Activated T-cell treated with anti-CD3 and anti-CD28 coated beads, Interleukin-2, amount 50 U/mL, for 48 hours (primary cell): Measurements from ENCODE around the gene CHPF2.

Experiments
- DNase-seq, 2 experiments: peaks; one replicate each; pipeline ENCODE4 v3.0.0-alpha.2; 2020

Gene CHPF2

GRCh38 chr7:151247611-151248345 lies 15.5 kb downstream of the CHPF2 start:
- DNase-seq, result peak in 1 of 2 experiments; percentile 32

GRCh38 chr7:151248346-151249033 lies 16.2 kb downstream of the CHPF2 start, which contains the start of gene SMARCD3:
SMARCD3 (minus strand) TSS chr7:151248694; CDS start chr7:151248562, 132 bp downstream.
- DNase-seq, result peak; percentile 44 to 46

GRCh38 chr7:151249034-151249731 lies 16.9 kb downstream of the CHPF2 start:
- peak; percentile 53 to 58 for DNase-seq

GRCh38 chr7:151249732-151250072 lies 17.4 kb downstream of the CHPF2 start:
- DNase-seq, result no peak

- DNase-seq, result no peak
Observed at GRCh38 chr7:151250181-151251132, 18.2 kb downstream of the CHPF2 start.

DNA sequence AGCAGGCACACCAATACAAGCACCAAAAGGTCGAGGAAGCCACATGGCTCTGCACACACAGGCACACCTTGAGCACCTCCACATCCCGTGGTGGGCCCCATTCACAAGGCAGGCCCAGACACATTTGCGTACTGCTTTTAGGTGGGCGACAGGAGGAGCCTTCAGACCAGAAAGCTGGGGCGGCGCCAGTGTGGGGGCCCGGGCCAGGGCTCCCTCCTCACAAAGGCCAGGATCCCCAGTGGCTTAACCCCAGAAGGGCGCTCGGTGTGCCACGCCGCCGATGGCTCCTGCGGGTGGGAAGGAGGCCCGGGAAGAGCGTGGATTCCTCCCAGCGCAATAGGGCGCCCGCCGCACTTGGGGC lies 19.0 kb downstream of the CHPF2 start:
- peak; percentile 39 to 45 for DNase-seq

DNA sequence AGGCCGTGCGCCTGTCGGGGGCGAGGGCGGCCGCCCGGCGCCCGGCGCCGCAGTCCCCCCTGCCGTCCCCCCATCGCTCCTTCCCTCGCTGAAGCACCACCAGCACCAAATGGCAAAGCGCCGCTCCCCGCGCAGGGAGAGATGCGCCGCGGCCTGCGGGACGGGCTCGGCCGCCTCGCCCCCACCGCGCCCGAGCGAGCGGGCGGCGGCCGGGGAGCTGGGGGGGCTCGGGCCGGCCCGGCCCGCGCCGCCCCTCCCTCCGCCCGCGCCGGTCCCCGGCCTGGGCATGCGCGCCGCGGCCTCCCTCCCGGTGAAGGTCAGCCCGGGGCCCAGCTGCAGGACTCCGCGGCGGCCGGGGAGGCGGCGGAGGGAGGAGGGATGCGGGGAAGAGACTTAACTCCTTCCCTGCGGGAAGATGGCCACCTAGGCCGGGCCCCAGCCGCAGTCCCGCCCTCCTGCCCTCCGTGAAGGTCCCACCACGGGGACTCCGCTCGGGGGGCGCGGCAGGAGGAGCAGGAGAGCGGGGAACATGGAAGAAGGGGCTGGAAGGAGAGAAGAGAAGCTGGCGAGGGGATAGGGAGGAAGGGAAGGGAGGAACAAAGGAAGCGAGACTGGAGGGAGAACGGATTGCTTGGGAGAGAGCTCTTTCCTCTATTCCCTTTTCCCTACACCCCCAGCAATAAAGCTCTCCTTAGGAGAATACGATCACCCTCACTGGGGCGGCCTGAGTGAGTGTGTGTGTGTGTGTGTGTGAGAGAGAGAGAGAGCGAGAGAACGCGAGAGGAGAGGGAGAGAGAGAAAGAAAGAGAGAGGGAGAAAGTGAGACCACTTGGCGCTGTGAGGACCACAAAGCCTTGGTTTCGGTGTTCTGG lies 19.6 kb downstream of the CHPF2 start:
- peak in 1 of 2 experiments; percentile 32 for DNase-seq

- DNase-seq, result no peak
Observed at GRCh38 chr7:151252561-151252835, 20.2 kb downstream of the CHPF2 start.

GRCh38 chr7:151252961-151253711 lies 20.9 kb downstream of the CHPF2 start:
- DNase-seq, result no peak

DNA sequence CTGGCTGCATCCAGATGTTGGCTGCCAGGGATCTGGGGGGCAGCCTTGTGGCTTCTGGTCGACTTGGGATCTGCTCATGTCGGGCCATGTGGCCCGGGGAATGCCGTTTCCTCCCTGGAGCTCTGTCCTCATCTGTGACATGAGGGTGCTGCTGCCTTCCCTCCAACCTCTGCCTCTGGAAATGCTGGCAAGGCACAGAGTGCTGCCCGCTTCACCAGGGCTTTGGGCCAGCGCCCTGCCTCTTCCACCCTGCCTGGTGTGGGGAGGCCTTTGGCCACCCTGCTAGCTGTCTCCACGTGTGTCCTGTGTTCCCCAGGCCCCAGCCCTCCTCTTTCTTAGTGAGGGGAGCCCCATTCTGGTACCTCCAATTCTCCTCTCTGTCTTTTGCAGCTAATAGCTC lies 22.0 kb downstream of the CHPF2 start:
- no peak for DNase-seq

- DNase-seq, result no peak
Observed at GRCh38 chr7:151254851-151255250, 22.6 kb downstream of the CHPF2 start.

- DNase-seq, result no peak
Observed at GRCh38 chr7:151255390-151255789, 23.1 kb downstream of the CHPF2 start.

- no peak for DNase-seq
Observed at GRCh38 chr7:151256410-151257045, 24.2 kb downstream of the CHPF2 start.

DNA sequence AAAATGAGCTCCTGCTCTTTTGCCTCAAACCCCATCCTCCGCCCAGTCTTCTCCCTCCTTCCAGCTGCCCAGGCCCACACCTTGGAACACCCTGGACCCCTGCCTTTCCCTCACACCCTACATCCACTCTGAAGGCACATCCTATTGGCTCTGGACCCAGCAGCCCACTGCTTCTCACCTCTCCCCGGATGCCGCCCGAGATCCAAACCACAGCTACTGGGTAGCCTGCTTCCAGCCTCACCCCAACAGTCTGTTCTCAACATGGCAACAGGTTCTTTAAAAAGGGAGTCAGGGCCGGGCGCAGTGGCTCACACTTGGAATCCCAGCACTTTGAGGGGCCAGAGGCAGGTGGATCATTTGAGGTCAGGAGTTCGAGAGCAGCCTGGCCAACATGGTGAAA lies 25.7 kb downstream of the CHPF2 start:
- no peak for DNase-seq

GRCh38 chr7:151260471-151260870 lies 28.2 kb downstream of the CHPF2 start:
- DNase-seq, result no peak

GRCh38 chr7:151260883-151261282 lies 28.6 kb downstream of the CHPF2 start:
- DNase-seq, result no peak

- DNase-seq, result no peak
Observed at GRCh38 chr7:151261529-151261928, 29.2 kb downstream of the CHPF2 start.

DNA sequence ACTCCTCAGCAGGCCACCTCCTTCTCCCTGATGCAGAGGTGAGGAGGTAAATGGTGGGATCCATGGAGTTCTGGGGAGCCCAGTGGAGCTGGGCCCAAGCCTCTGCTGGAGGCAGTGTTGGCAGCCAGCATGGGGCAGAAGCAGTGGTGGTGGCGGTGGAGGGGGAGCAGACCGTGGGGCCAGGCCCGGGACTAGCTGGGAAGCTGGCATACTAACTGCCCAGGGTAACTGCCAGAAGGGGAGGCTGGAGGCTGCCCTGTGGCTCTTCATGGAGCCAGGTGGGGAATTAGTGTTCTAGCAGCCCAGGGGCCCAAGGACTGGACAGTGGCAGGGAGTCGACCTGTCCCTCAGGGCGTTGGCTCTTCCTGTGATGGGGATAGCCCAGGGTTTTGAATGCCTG lies 32.3 kb downstream of the CHPF2 start:
- DNase-seq, result no peak

DNA sequence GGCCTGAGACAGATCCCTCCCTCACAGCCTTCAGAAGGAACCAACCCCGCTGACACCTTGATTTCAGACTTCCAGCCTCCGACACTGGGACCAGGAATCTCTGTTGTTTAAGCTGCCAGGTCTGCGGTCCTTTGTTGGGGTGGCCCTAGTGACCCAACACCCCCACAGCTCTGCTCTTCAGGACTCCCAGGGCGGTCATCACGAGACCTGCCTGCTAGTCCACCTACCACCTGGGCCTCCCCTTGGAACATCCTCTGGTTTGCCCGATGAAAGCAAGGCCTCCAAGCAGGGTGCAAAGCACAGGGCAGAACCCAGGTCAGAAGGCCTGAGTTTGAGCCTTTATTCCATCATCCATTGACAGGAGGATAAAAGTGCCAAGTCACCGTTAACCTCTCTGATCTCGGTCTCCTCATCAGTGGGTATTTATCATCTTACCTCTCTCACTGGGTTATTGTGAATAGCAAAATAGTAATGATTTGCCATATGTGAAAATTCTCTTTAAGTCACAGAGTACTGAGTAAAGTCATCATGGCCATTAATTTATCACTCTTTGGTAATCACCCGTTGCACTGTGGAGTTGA lies 33.2 kb downstream of the CHPF2 start:
- no peak for DNase-seq

DNA sequence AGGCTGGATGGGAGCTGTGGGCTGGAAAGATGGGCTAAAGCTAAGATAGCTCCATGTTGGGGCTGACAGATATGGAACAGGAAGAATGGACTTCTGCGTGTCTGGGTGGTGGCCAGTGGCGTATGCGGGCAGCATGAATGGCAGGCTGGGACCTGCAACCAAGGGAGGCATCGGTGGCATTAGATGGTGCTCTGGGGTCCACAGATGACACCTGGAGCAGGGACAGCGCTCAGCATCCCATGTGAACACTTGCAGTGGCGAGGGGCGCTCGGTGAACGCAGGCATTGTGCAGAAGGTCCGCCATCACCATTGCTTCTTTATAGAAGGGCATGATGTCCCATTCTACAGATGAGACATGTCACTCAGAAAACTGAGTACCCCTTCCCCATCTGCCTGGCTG lies 37.2 kb downstream of the CHPF2 start:
- no peak for DNase-seq
